G401 (cell line): Measurements from ENCODE around the gene LHCGR. TPM values are rescaled to one million over a fixed set of nuclear protein-coding genes. Genes with fewer than 3 reads are reported as not detected.
"Not testable (repeated sequence)": the region's sequence is repeated elsewhere in the genome, so short reads cannot be mapped to it uniquely, and the experiment has no call there.

Source experiments
- DNase-seq: peaks from one replicate; pipeline ENCODE4 v3.0.0-alpha.2; 2015; ENCODE audit warnings: low spot score
- in situ Hi-C: cut with HindIII; loops from 2 replicates; pipeline ENCODE4 v1.10.0; 2016; ENCODE audit warnings: low sequenced_read_pairs, mixed read lengths
- total RNA-seq: library from RNA; depleted of rRNA; stranded (reverse); fragments of >200 nt; shearing (Covaris generic); gene quantifications from 2 replicates; pipeline ENCODE4 v1.2.3, GENCODE V29; 2014

LHCGR gene
- total RNA-seq, 1 experiment from 2014 or later = not detected

DNA sequence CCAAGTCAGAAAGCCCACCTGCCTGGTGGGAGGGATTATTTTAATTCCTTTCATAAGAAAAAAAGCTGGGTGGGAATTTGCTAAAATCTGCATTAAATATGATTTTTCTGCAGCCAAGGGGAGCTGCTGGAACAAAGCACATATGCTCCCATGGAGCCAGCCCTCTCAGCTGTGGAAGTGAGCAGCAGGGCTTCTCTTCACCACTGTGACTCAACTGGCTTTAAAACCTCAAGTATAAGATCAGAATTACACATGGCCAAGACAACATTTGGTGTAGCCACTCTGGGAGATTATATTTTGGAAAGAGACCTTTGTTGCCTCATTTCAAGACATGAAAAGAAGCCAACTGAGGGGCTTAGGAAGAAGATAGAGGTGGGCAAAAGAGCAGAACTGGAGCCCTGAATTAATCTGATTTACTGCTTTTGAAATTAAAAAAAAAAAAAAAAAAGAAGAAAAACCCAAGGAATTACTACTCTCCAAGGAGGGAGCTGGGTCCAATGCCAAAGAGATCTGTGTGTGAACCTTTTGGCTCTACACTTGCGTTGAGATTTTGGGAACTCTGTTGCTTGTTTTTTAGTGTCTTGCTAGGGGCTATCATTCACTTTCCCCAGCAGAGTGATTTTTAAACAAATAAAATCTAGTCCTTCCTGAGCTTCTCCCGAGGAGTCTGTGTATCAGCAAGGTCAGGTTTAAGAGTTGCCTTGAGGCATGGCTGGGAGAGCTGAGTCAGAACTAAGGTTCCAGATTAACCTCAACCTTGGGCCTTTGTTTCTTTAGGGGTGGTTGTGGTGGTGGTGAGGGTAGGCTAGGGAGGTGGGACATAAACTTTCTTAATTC lies 6.0 kb downstream of the LHCGR start:
- DNase-seq = no peak
- in situ Hi-C loops = no loop called here

DNA sequence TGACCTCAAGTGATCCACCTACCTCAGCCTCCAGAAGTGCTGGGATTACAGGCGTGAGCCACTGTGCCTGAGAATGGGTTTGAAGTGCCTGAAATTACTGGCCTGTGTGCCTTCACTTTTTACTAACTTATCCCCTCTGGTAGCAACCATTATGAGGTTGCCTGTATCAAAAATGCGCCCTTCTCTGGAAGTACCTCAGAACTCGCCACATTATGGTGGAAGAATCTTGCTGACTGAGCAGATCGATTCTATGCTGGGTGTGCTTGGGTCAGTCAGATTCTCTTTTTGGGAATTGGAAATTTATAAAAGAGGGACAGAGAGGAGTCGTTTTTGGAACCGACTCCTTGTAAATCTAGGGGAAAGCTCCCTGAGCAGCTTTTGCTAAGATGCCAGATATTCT lies 8.2 kb downstream of the LHCGR start:
- in situ Hi-C loops = no loop called here
- no peak for DNase-seq

DNA sequence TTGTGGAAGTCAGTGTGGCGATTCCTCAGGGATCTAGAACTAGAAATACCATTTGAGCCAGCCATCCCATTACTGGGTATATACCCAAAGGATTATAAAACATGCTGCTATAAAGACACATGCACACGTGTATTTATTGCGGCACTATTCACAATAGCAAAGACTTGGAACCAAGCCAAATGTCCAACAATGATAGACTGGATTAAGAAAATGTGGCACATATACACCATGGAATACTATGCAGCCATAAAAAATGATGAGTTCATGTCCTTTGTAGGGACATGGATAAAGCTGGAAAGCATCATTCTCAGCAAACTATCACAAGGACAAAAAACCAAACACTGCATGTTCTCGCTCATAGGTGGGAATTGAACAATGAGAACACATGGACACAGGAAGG lies 16.3 kb downstream of the LHCGR start:
- in situ Hi-C loops, DNase-seq: not testable (repeated sequence)

DNA sequence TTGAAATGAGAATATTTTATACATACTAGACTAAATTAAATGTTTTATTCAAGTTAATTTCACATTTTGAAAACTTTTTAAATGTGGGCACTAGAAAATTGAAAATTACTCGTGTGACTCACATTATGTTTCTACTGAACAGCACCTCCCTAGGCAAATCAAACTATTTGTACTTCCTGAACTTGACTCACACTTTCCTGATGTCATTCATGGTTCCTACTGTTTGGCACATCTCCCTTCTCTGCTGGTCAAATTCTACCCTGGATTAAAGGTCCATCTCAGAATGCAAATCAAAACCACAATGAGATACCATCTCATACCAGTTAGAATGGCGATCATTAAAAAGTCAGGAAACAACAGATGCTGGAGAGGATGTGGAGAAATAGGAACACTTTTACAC lies 16.7 kb downstream of the LHCGR start:
- in situ Hi-C loops = no loop called here
- DNase-seq = no peak

DNA sequence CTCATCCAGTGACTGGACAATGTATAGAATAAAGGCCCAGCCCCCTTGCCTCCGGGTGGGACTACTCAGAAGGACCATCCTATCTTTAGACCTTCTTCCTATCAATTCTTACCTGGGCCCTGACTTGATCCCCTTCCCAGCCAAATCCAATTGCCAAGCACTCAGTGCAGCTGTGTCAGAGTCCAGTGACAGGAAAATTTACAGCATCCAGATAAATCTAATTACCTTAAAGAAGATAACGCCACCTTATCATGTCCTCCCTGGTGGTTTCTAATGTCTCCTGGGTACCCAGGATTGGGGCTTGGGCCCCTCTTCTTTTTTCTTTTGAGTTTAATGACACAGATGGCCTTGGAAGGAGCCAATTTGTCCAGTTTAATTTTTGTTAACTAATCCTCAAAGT lies 19.3 kb downstream of the LHCGR start:
- no peak for DNase-seq
- in situ Hi-C loops = no loop called here

DNA sequence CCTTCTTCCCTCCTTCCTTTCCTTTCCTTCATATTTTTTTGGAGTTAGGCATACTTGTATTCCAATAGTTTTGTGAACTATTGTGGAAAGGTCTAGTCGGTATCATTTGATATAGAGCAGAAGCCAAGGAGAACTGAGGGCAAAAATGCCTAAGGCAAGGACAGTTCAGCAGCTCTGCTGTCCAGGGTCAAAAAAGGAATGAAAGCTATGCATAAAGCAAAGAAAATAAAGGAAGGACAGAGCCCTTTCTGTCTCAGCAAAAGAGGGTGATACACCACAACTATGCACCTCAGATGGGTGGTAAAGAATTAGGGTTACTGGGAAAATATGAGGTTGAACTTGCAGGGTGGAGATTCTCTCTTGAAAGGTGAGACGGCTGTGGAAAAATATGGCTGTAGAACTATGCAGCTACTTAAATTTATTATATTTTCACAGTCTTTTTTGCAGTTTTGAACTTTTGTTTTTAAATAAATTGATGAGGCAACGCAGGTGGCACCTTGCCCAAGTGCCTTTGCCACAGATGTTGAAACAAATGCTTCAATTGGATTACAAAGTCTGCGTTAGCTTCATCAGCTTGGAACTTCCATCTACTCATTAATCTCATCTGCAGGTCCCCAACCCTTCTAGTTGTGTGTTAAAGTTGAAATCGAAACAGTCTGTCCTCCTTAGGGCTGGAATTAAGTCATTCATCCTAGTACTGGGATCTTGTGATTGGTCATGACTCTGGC lies 20.8 kb downstream of the LHCGR start:
- DNase-seq = no peak
- in situ Hi-C loops = no loop called here

DNA sequence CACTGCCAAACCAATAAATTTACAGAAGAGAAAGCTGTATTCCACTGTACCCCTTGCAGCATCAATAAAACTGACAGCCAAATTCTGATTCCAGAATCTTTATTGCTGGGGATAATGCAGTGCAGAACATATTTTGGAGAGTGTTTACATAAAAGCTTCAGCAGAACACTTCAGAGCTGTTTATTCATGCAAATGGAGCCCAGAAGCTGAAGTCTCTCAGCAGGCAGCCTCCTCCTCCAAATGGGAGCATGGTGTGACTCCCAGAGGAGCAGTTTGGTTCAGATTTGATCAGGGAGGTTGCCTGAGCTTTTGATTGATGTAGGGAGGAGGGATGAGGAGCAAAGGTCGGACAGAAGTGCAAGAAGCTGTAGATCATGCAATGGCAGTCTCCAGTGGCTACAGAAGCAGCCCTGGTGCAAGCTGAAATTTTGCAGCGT lies 22.4 kb downstream of the LHCGR start:
- in situ Hi-C loops = no loop called here

DNA sequence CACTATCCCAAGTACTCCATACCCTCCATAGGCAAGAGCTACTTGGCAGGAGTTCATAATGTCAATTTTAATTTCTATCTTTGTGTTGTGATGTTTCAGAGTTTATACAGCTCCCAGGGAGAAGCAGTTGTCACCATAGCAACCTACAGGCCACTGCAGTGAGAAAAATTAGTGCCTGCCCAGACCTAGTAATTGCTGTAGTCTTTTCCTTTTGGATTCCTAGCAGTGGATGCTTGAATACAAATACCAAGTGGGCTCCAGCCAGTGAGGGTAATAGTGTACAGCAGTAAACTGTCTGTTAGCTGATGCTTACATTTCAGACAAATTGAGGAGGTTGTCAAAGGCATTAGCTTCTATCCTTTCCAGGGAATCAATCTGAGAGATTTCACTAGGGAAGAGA lies 26.7 kb downstream of the LHCGR start:
- peak; percentile 52 for DNase-seq
- in situ Hi-C loops = no loop called here

More for the DNA sequence above, 22.4 kb downstream of the LHCGR start:
- DNase-seq = no peak

DNA sequence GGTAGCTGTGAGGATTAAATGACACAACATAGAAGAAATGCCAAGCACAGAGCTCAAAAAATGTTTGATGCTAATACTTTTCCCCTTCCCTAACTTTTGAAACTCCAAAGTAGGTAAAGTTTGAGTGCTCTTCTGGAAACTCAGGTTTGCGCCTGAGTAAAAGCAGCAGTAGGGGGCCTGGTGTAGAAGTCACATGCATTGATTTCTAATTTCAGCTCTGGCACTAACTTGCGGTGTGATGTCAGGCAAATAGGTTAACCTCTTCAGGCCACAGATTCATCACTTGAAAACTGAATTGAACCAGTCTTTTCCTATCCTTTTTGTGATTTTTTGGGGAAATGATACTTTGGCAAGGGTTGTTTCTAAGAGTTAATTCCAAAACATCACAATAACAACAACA lies 27.2 kb downstream of the LHCGR start:
- in situ Hi-C loops = no loop called here
- peak; percentile 8 for DNase-seq

DNA sequence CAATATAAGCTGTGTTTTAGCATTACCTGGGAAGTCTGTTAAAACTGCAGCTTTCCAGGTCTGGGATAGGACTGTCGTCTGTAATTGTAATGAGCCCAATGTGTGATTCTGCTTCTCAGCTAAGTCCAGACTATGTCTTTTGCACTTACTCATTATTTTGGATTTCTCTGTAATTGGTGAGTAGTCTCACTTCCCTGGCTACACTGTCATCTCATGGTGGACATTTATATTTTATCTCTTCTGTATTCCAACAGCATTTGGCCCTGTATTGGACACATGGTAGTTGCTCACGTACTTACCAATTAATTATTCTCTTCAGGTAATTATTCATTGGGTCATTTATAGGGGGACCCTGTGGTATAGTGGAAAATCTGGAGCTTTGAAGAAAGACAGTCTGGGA lies 28.0 kb downstream of the LHCGR start:
- no peak for DNase-seq
- in situ Hi-C loops = no loop called here

DNA sequence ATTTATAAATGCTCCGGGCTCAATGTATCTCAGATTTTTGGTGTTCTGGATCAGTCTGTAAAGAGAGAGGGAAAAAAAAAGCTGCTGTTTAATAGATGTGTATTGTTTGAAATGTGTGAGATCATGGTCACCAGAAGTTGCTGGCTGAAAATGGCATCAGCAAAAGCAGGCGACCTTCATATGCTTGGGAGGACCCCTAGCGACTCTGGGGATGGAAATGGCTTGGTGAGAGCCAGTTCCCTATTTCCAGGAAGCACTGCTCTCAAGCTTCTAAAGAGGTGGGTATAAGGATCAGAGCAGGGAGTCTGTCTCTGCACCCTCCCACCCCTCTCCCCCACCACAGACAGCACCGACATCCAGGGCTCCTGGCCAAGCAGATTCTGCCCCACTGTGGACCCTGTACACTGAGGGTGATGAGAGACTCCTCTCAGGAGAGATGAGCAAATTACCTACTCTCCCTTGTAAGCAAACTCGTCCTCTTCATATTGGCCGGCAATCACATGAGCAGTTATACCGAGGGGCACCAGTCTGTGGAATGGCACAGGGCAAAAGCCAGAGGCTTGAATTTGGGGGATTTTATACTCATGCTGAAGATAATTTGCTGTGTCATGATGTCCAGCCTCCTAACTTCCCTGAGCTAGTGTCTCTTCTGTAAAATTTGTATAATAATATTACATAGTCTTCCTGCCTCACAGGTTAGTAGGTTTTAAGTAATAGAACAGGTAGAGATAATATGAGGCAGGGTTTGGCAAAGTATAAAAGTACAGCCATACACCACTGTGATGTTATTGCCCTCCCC lies 29.6 kb downstream of the LHCGR start:
- in situ Hi-C loops = no loop called here
- no peak for DNase-seq

DNA sequence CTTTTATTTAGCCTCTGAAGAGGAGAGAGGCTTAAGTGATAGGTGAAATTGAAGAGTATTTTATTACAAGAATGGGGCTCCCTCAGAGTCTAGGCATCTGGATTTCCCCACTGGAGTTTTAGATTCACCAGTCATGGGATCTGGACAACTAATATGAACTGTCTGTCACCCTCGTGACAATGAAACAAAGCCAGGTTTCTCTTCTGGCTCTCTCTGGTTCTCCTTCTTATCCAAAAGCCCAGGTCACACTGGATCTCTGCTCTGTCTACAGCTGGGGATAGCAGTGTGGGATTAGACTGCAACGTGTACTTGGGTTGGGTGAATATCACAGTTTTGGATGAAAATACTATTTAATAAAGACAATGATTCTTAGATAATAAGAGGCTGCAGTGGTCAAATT lies 31.2 kb downstream of the LHCGR start:
- no peak for DNase-seq
- in situ Hi-C loops = no loop called here

DNA sequence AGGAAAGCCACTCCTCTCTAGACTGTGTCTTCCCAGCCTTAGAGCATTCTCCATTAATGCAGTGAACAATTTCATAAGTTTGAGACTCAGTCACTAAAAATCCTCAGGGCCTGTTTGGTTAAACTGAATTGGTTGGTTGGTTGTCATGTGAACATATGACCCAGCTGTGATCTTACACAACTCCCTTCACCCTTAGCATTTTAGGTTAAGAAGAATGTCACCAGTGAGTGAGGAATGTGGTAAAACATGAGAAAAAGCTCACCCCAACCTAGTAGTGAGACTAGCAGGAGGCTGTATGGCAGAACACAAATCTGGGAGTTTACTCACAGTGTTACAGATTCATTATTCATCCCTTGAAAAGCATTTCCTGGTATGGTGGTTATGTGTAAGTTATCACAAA lies 32.4 kb downstream of the LHCGR start:
- in situ Hi-C loops = no loop called here
- DNase-seq = no peak

DNA sequence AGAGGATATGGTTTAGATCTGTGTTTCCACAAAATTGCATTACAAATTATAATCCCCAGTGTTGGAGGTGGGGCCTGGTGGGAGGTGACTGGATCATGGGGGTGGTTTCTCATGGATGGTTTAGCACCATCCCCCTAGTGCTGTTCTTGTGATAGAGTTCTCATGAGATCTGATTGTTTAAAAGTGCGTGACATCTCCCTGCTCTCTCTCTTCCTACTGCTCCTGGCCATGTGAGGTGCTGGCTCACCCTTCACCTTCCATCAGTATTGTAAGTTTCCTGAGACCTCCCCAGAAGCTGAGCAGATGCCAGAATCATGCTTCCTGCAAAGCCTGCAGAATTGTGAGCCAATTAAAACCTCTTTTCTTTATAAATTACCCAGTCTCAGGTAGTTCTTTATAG lies 33.1 kb downstream of the LHCGR start:
- DNase-seq = no peak
- in situ Hi-C loops = no loop called here

DNA sequence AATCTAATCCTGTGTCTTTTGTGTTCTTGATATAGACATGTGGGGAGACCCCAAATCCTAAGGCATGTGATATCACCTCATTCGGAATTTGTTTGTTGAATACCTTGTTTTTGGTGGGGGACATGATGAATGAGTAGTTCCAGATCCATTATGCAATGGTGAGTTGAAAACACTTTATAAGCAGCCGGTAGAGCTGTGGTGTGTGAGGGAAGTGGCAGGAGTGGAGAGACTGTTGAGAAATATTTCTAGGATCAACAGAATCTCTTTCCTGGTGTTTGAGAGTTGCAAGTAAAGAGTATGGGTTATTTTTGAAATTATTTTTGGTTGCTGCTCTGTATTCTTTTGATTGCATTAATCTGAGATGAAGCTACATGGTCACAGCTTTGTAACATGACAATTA lies 34.4 kb downstream of the LHCGR start:
- in situ Hi-C loops = no loop called here
- DNase-seq = no peak

DNA sequence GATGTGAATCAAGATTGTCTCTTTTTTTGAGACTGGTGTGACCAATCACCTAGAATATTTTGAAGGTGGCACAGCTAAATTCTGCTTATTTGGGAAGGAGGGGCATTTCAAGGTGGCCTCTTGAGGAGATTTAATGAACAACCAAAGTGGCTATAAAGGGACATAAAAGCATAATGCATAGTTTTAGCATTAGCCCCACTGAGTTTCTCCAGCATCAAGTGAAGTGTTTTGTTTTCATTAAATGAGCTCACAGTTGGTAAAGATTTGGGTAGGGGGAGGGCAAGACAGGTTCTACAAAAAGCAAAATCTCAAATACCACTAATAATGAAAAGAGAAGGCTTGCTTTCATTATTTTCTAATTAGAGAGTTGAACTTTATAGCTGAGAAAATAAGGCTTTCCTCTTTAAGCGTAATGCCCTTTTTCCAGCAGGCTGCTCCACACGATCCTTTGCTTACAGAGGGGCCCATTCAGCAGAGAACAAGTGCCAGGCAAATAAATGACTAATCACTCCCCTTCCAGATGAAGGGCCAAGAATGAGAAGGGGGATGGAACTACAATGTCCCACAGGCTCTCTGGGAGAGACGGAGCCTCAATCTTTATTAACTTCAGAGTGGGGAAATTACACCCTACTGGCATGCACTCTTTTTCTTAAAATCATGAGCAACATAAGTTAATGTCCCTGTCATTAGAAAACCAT lies 35.9 kb downstream of the LHCGR start:
- DNase-seq = no peak
- in situ Hi-C loops = no loop called here

DNA sequence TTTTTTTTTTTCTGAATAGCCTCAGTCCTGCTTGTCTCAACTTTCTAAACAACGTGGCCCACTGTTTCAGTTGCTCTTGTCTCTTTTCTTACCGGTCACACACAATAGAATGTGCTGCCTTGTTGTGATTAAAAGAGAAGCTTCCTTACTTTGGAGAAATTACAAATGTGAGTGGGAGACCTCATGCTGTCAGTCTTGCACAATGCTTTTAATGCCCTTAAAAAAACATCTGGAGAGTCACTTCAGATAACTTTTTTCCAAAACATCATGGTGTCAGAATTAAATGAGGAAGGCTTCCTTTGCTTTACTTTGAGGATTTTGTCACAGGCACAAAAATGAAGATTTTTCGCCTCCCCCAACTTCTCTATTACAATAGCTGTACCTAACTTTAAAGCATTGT lies 37.7 kb downstream of the LHCGR start:
- no peak for DNase-seq
- in situ Hi-C loops = no loop called here

DNA sequence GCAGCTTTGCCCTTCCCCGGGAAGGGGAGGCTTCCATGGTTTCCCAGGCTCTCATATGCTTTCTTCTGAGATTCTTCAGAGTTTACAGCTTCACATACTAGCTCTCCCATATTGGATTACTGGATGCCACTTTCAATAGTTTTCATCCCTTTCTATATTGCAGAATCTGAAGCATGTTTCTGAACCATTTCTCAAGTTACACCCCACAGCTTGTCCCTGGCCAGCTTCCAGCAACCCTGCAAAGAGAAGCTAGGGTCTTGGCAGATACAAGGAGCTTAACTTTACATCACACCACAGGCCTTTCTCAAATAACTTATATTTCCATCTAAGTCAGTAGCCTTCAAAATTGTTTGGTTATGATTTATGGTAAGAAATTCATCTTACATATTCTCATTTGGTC lies 39.6 kb downstream of the LHCGR start:
- in situ Hi-C loops = no loop called here
- DNase-seq = no peak
